Measurements from ENCODE around the gene PRRC2B. TPM values are rescaled to one million over a fixed set of nuclear protein-coding genes. Genes with fewer than 3 reads are reported as not detected.

The PRRC2B gene
- total and polyA plus RNA-seq, 8 donors = 159 to 233 (median 187) TPM

GRCh38 chr9:131490514-131490913, 96.6 kb downstream of the PRRC2B start:
- Histone ChIP-seq H3K27me3 (no peaks in the 10 kb centered on the region), H3K4me3 (no peak overlapping the region), H3K27ac (no peak overlapping the region), H3K36me3 (peaks cover 4 to 100% of the 10 kb centered on the region in 2 donors), H3K4me1 (no peaks in the 10 kb centered on the region), H3K9me3 (no peaks in the 10 kb centered on the region)
- no peak for ATAC-seq
- intact Hi-C loops (cut with DNase I) = loop anchor here in 1 of 2 donors (10.0 kb wide), 1 partner anchor 254 kb away; the partner anchor contains the start of gene RAPGEF1
- peak in 1 of 4 donors; percentile 26 for DNase-seq
- no peak for TF ChIP-seq CTCF (IDR thresholded peaks at IDR 0.05)

DNA sequence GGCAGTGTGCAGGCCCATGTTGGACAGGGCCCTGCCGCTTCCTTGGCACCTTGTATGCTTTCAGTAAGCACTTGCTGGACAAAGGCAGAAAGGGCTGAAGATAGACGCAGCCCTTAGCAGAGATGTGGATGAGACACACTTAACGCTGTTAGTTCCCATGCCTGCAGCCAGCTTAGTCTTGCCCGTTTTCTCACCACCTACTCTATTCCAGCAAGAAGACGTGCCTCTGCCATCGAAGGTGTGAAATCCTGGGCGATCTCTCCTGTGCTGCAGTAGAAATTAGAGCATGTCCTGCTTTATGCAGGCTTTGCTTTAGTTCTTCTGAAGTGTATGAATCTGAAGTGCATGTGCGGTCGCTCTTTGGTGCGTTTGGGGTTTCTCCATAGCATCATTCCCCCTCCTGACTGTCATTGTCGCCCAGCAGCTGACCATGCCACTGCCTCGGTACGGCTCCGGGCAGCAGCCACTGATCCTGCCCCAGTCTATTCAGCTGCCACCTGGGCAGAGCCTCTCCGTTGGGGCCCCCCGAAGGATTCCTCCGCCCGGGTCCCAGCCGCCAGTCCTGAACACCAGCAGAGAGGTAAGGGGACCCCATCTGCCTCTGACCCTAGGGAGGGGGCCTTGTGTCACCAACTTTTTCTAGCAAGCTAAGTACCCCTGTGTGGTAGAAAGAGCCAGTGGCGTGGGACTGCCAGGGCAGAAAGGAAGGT, 97.3 kb downstream of the PRRC2B start:
- TF ChIP-seq CTCF (IDR thresholded peaks at IDR 0.05) = no peak
- no peaks in the 10 kb centered on the region for H3K4me1 ChIP-seq
- H3K36me3 ChIP-seq = peaks cover 4 to 100% of the 10 kb centered on the region in 2 donors
- no peaks in the 10 kb centered on the region for H3K27me3 ChIP-seq
- ATAC-seq (no peak), DNase-seq (peak in 1 of 4 donors; percentile 50)
- no peak overlapping the region for H3K27ac ChIP-seq
- no peaks in the 10 kb centered on the region for H3K9me3 ChIP-seq
- no peak overlapping the region for H3K4me3 ChIP-seq
- intact Hi-C loops (cut with DNase I) = loop anchor here in 1 of 2 donors (10.0 kb wide), 1 partner anchor 254 kb away; the partner anchor contains the start of gene RAPGEF1

DNA sequence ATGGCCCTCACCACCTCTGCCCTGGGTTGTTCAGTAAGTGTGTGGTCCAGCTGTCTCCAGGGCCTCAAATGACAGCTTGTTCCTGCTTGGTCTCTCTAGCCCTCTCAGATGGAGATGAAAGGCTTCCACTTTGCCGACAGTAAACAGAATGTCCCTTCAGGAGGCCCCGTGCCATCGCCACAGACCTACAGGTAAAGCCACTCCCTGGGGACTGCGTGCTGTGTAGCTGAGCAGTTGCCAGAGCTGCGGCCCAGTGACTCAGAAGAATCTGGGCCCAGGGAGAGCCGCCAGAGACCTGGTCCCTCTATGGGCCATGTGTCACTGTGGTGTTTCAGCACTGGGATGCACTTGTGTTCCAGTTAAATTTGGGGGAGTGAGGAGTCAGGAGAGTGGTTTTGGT, 98.2 kb downstream of the PRRC2B start:
- peaks cover 4 to 100% of the 10 kb centered on the region in 2 donors for H3K36me3 ChIP-seq
- no peak for ATAC-seq
- TF ChIP-seq CTCF (IDR thresholded peaks at IDR 0.05) = no peak

GRCh38 chr9:131494296-131494870, 100.5 kb downstream of the PRRC2B start:
- TF ChIP-seq CTCF (IDR thresholded peaks at IDR 0.05) = no peak
- H3K36me3 ChIP-seq = peaks cover 4 to 100% of the 10 kb centered on the region in 2 donors
- DNase-seq (peak in 1 of 4 donors; percentile 48), ATAC-seq (no peak)
- no peaks in the 10 kb centered on the region for H3K4me1 ChIP-seq
- intact Hi-C loops (cut with DNase I) = loop anchor here in 1 of 2 donors (10.0 kb wide), 1 partner anchor 250 kb away; the partner anchor contains the start of gene RAPGEF1
- H3K27me3 ChIP-seq = no peaks in the 10 kb centered on the region
- no peaks in the 10 kb centered on the region for H3K9me3 ChIP-seq
- H3K27ac ChIP-seq = no peak overlapping the region
- H3K4me3 ChIP-seq = no peak overlapping the region

More for the DNA sequence above, 98.2 kb downstream of the PRRC2B start:
- DNase-seq = peak in 1 of 4 donors; percentile 46
- H3K4me3 ChIP-seq = no peak overlapping the region
- intact Hi-C loops (cut with DNase I) = loop anchor here in 1 of 2 donors (10.0 kb wide), 1 partner anchor 253 kb away; the partner anchor contains the start of gene RAPGEF1
- H3K4me1 ChIP-seq = no peaks in the 10 kb centered on the region
- H3K9me3 ChIP-seq = no peaks in the 10 kb centered on the region
- no peaks in the 10 kb centered on the region for H3K27me3 ChIP-seq
- H3K27ac ChIP-seq = no peak overlapping the region

DNA sequence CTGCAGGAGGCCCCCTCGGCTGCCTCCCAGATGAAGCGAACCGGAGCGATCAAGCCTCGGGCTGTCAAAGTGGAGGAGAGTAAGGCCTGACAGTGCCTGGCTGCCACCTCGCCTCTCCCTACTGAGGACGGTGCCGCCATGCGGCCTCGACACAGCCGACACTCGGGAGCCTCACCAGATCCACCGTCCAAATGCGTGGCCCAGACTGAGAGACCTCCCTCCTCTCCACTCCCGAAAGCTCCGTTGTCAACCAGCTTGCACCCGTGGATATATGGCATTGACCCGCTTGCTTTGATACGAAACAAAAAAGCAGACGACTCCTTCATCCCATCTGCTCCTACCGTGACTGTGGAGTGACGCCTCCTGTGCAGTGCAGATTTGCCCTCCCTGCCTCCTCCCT, 101.9 kb downstream of the PRRC2B start:
- Histone ChIP-seq H3K4me3 (no peak overlapping the region), H3K27me3 (no peaks in the 10 kb centered on the region), H3K27ac (no peak overlapping the region), H3K9me3 (no peaks in the 10 kb centered on the region), H3K36me3 (peaks cover 2 to 97% of the 10 kb centered on the region in 2 donors), H3K4me1 (peaks cover 0 to 6% of the 10 kb centered on the region in 2 donors)
- intact Hi-C loops (cut with DNase I) = loop anchor here in 1 of 2 donors (10.0 kb wide), 1 partner anchor 249 kb away; the partner anchor contains the start of gene RAPGEF1
- ATAC-seq (no peak), DNase-seq (peak in 1 of 4 donors; percentile 71)
- TF ChIP-seq CTCF (IDR thresholded peaks at IDR 0.05) = no peak

Data from left lung (tissue), 10 donors.